ENCODE measurements around the gene IFITM2.
"Not testable (repeated sequence)": the region's sequence is repeated elsewhere in the genome, so short reads cannot be mapped to it uniquely, and the experiment has no call there.

IFITM2 gene

DNA sequence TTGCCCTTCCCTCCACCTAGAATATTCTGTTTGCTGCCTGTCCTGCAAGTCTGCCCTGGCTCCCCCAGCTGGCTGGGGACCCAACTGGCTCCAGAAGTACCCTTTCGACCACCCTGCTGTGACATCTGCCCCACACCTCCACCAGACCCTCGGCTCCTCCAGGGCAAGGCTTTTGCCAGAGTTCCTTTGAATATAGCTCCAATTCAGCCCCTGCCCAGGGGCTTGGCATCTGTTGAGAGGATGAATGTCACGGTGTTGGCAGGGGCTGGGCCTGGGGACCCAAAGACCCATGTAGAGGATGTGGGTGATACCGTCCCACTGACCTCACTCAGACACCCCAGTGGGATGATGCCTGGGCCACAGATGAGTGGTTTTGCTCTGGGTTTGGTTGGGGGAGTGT is 25.4 kb upstream of the IFITM2 start:
- no peak for DNase-seq

DNA sequence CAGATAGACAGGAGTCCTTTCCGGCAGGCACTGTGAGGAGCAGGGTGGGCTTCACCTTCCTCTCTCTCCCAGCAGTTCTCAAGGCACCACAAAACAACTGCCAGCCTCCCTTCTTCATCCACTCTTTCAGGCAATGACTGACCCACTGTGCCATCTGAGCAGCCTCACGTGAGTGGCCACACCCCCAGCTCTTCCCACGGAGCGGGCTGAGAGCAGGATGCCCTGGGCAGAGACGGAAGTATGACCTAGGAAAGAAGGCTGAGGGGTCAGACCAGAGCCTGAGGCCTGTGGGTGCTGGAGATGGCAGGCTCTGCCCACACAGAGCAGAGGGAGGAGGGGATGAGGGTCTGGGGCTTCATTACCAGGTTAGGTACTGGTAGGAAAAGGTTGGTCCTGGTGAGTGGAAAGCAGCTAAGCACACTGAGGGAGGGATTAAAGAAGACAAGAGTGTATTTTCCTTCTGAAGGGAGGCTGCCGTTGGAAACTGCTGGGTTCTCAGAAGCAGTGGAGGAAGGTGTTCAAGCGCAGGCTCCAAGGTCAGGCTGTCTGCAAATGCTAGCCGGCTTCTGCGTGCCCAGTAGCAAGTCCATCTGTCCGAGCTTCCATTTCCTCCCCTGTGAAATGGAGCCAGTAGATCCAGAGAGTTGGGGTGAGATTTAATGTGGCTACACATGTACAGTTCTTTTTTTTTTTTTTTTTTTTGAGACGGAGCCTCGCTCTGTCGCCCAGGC is 24.8 kb upstream of the IFITM2 start:
- DNase-seq = no peak

DNA sequence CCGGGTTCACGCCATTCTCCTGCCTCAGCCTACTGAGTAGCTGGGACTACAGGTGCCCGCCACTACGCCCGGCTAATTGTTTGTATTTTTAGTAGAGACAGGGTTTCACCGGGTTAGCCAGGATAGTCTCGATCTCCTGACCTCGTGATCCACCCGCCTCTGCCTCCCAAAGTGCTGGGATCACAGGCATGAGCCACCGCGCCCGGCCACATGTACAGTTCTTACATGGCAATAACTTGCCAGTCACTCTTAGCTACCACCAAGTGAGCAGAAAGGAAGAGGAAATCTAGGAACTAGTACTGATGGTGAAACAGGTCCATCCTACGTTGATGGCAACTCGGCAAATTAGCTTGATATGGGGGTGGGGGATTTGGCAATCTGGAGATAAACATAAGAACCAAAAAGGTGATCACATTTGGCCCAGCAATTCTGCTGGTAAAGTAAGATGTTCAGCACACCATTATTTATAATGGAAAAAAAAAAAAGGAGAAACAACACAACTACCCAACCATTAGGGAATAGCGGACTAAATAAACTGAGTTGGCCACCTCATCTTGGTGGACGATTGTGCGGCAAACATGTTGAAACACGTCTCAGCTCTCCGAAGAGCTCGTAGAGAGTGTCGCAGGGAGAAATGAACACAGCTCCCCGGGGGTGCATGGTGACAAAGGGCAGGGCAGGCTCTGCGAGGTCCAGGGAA is 24.1 kb upstream of the IFITM2 start:
- no peak for DNase-seq

DNA sequence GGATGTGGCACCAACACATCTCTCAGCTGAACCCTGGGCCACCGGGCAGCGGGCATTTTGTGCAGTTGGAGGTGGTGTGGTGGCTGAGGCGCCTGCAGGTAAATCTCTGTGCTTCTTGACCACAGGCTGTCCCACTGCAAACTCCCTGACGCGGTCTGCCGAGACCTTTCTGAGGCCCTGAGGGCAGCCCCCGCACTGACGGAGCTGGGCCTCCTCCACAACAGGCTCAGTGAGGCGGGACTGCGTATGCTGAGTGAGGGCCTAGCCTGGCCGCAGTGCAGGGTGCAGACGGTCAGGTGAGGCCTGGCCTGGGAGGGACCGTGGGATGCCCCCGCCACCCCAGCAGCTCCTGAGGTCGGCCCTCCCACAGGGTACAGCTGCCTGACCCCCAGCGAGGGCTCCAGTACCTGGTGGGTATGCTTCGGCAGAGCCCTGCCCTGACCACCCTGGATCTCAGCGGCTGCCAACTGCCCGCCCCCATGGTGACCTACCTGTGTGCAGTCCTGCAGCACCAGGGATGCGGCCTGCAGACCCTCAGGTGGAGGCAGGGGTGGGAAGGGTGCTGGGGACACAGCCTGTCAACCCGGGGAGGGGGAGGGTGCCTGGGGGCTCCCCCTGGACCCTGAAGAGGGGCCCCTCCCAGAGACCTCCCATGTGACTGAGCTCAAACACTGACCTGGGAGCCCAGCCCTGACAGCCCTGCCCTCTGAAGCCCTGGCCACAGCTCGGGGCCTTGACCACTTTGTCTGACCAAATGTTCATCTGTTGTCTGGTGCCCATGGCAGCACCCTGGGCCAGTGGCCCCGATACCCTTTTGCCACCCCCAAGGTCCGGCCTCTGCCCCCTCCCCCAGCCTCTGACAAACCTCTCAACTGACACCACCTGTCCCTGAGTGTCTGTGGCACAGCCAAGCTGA is 23.3 kb upstream of the IFITM2 start:
- DNase-seq = no peak

DNA sequence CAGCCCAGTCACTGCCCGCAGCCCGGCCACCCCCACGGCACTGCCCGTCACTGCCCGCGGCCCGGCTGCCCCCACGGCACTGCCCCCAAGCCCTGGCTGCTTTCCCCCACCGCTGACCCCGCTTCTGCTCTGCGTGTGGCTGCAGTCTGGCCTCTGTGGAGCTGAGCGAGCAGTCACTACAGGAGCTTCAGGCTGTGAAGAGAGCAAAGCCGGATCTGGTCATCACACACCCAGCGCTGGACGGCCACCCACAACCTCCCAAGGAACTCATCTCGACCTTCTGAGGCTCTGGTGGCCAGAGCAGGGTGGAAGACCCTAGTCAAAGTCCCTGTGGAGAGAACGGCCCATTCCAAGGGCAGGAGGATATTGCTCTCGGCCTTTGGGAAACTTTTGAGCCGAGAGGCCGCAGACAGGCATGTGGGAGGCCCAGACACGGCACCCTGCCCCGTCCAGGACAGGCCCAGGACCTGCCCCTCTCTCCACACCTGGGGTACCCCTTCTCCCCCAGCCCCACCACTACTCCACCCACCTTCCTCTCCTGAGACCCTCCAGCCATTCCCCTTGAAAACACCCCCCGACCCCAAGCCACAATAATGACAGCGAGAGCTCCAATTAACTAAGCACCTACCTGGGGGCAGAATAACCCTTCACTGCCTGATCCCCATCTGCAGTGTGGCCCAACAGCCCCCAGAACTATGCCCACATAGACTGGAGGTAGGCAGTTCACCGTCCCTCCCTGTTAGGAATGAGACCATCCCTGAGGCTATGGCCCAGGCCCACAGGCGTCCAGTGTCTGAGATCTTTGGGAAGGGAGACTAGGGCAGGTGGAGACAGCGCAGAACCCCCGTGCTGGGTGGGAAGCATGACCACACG is 22.4 kb upstream of the IFITM2 start:
- no peak for DNase-seq

DNA sequence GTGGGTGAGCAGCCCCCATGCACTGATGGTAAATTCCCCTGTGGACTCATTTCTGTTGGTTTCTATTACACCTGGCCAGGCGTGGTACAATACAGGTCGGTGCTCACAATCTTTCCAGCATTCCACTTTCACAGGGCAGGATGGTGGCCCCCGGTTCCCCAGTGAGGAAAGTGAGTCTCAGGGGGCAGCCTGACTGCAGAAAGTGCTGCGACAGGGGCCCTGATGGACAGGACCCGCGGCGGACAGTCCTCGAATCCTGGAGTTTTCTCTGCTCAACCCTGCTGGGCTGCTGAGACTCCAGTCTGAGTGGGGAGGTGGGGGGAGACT is 21.8 kb upstream of the IFITM2 start:
- no peak for DNase-seq

DNA sequence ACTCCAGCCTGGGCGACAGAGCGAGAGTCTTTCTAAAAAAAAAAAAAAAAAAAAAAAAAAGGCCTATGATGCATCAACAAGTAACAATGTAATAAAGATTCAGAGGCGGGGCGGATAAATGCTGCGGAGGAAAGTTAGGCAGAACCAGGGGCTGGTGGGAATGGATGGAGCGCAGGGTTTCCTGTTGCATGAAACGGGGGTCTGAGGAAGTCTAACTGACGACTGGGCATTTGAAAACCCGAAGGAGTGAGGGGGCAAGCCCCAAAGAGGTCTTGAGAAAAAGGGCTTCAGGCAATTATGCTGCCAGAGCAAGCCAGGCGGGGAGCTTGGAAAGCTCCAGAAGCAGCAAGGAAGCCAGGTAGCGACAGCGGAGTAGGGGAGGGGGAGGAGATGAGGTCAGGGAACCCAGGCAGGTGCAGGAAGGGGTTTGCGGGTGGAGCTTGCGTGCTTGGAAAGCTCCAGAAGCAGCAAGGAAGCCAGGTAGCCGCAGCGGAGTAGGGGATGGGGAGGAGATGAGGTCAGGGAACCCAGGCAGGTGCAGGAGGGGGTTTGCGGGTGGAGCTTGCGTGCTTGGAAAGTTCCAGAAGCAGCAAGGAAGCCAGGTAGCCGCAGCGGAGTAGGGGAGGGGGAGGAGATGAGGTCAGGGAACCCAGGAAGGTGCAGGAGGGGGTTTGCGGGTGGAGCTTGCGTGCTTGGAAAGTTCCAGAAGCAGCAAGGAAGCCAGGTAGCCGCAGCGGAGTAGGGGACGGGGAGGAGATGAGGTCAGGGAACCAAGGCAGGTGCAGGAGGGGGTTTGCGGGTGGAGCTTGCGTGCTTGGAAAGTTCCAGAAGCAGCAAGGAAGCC is 20.4 kb upstream of the IFITM2 start:
- not testable (repeated sequence) for DNase-seq

DNA sequence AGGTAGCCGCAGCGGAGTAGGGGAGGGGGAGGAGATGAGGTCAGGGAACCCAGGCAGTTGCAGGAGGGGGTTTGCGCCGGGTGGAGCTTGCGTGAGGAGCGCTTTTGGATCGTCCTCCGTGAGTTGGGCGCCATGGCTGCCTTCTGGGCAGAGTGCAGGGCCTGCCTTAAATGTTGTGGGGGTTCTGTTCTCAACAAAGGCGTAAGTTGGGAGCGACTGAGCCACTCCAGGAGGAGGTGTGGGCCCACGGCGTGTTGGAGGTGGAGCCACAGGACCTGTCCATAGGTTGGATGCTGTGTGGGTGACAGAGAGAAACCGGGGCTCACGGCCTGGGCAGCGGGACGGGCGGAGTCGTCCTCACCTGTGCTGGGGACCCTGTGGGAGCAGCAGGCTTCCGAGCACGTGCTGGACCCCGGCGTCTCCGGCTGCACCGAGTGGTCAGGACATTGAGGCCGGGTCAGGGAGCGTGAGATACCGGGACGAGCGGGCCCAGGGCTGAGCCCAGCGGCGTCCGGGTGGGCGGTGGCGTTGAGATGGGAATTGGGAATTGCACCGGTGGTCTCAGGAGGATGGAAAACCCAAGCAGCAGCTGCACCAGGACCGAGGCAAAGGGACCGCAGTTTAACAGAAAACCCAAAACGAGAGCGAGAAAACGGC is 19.7 kb upstream of the IFITM2 start:
- no peak for DNase-seq

DNA sequence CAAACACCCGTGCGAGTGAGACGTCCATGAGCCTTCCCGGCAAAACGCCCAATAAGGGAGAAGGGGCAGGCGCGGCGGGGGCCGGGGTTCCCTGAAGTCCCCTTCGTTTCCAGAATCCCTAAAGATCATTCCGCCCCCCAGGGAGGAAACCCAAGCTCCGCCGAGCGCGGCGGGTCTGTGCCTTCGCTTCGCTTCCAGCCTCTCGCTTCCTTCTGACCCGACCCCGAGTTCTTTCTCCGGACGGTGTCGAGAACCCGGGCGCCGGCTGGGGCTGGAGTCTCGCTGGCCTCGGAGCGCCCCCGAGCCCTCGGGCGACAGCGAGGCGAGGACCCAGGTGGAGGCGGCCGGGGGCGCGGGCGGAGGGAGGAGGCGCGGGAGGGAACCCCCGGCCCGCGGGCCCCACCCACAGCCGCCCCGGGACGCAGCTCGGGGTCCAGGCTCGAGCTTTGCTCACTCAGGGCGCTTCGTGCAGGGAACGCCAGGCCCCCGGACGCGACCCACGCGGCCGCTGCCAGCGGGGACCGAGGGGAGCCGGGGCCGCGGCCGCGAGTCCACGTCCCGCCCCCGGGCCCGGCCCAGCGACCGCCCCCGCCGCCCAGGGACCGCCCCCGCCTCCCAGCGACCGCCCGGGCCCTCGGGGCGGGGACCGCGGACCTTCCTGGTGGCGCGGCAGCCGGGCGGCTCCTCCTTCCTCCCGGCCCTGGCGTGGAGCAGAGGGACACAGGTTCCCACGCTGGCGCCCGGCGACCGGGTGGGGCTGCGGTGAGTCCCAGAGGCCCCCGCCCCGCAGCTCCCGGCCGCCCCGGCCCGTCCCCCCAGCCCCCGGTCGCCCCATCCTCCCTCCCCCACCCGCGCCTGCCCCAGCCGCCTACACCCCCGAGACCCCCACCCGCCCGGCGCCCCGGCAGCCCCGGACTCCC is 18.9 kb upstream of the IFITM2 start, which contains the start of gene PGGHG:
Gene PGGHG, plus strand, starts transcription at position 649 of the 920 bp plus-strand sequence. CDS start 691 bp downstream, outside the sequence.
- DNase-seq = no peak

DNA sequence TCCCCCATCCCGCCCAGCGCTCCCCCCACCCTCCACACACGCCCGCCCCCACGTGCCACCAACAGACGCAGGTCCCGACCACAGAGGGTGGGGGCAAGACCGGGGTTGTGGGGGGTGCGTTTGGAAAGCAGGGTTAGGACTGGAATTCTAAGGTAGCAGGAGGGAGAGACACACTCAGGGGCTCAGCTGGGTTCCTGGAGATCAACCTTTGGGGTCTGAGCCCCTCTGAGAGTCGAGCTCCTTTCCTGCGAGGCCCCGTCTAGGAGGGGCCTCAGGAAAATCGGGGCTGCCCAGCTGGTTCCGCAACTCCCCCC is 18.3 kb upstream of the IFITM2 start:
- no peak for DNase-seq

DNA sequence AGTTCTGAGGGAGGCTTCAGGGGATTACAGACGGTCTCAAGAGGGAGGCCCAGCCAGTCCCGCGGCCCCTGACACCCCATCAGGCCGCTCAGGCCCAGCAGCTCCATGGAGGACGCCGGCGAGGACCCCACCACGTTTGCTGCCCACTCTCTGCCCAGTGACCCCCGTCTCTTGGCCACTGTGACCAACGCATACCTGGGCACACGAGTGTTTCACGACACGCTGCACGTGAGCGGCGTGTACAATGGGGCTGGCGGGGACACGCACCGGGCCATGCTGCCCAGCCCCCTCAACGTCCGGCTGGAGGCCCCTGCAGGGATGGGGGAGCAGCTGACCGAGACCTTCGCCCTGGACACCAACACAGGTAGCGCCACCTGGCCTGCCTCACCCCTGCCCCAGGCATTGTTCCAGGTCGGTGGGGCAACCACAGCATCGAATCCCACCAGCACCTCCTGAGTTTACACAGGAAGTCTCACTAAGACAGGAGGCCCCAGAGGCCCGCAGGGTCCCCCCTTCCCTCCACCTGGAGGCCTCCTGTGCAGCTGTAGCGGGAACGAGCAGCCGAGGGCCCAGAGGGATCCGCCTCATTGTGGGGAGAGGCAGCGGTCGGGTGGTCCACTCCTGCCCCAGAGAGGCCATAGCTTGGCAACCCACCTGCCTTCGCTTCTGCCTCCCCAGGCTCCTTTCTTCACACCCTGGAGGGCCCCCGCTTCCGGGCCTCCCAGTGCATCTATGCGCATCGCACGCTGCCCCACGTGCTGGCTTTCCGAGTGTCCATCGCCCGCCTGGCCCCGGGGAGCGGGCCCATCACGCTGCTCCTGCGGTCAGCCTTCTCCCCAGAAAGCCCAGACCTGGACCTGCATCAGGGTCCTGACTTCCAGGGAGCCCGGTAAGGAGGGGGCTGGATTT is 17.6 kb upstream of the IFITM2 start:
- DNase-seq = no peak

DNA sequence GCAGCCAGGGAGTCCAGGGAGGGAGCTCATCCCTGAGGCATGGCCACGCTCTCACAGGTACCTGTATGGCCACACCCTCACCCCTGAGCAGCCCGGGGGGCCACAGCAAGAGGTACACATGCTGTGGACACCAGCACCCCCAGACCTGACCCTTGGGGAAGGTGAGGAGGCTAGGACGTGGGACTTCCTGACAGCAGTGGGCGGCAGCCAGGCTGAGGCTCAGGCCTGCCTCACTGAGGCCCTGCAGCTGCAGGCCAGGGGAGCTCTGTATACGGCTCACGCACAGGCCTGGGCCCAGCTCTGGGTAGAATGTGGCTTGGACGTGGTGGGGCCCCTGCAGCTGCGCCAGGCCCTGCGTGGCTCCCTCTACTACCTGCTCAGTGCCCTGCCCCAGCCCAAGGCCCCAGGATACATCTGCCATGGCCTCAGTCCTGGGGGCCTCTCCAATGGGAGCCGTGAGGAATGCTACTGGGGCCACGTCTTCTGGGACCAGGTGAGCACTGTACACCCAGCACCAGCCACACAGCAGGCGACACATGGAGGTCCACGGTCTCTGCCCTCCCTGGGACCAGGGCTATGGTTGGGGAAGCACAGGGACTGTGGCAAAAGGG is 16.9 kb upstream of the IFITM2 start:
- DNase-seq = no peak

DNA sequence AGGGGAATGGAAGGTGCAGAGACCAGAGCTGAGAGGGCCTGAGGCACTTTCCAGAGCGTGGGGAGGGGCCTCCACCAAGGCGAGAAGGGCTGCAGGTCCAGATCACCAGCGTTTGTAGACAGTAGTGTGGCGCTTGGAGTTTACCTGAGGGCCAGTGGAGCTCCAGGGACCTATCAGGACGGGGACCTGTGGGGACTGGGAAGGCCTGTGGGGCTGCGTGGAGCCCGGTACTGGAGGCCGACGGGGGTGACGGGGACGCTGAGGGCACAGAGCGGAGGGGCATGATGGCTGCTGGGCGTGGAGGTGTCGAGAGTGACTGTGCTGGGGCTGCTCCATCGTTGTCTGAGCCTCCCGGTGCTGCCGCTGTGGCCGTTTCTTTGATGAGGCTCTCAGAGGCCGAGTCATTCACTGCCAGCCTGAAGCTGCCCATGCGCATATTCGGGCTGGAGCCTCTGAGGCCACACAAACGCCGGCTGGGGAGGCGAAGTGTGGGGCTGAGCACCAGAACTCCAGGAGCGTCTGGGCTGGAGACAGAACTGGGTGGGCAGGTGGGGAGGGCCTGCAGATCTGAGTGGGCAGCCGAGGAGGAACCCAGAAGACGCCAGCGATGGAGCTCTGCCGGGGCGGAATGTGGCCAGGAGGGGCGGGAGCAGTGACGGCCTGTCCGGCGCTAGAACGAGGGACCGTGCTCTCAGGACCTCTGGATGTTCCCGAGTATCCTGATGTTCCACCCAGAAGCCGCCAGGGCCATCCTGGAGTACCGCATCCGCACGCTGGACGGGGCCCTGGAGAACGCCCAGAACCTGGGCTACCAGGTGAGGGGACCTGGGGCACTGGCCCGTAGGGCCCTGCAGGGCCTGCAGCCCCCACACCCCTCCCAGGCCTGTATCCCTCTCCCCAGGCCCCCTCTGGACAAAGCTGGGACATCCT is 16.1 kb upstream of the IFITM2 start:
- DNase-seq = no peak

DNA sequence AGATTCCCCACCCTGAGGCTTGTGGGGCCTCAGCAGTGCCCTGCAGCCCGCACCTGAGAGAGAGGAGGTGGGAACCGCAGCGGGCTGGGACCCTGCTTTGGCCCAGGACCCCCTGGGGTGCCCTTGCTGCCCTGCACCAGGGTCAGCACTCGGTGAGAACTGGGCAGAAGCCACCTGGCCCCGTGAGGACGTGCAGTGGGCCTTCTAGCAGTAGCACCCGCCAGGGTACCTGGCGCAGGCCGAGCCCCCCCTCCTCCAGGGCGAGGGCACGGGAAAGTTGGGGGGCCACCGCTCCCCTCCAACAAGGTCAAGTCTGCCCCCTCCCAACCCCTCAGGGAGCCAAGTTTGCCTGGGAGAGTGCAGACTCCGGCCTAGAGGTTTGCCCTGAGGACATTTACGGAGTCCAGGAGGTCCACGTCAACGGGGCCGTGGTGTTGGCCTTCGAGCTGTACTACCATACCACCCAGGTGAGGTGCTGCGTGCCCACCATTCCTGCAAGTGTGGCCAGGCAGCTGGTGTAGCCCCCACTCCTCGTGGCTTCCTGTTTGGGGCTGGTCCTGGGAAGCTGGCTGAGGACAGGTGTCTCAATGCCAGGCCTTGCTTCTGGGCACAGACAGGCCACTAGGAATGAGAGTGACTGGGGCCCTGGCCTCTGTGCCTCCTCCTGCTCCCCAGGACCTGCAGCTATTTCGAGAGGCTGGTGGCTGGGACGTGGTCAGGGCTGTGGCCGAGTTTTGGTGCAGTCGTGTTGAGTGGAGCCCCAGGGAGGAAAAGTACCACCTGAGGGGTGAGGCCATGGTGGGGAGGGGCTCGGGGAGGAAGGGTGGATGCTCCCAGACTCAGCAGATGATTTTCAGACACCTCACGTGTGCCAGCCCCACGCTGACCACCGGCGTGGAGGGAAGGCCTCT is 15.2 kb upstream of the IFITM2 start:
- DNase-seq = no peak

DNA sequence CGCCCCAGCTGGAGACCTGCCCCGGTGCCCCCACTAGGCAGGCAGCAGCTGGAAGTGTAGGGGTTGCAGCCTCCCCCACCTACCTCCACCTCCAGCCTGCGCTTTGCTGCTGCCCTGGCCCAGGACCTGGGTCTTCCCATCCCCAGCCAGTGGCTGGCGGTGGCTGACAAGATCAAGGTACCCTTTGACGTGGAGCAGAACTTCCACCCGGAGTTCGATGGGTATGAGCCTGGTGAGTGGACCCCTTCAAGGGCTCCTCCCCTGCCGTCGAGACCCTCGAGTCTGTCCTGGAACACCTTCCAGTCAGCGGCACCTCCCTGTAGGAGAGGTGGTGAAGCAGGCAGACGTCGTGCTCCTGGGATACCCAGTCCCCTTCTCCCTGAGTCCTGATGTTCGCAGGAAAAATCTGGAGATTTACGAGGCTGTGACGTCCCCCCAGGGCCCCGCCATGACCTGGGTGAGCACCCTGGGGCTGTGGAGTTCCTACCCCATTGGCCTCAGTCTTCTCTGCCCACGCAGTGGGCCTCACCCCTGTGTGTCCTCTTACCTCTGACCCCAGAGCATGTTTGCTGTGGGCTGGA is 14.3 kb upstream of the IFITM2 start:
- no peak for DNase-seq

Data from SIG-M5 (cell line).